OCI-LY7 (cell line): Measurements from ENCODE around the gene PHACTR3. TPM values are rescaled to one million over a fixed set of nuclear protein-coding genes. Genes with fewer than 3 reads are reported as not detected.

Experiments
- BruUV-seq: library from RNA; stranded (reverse); fragments of 400-500 nt; replicated peaks from 2 replicates; lab custom pipeline; 2021; lab: Mats Ljungman, UMichigan
- CTCF ChIA-PET: fragments of 300-600 bp; sonication (Branson Sonifier 250); formaldehyde crosslinking; loops from one replicate; lab custom pipeline; 2022; ENCODE audit warnings: antibody characterized with exemption; ENCODE audit not compliant: unreplicated experiment; lab: Charles Lee
- POLR2A ChIA-PET: fragments of 300-600 bp; sonication (Branson Sonifier 250); formaldehyde crosslinking; loops from one replicate; lab custom pipeline; 2022; ENCODE audit warnings: antibody characterized with exemption; lab: Charles Lee
- DNase-seq: peaks from one replicate; pipeline ENCODE4 v3.0.0-alpha.2; 2015; ENCODE audit warnings: low spot score
- H2AFZ ChIP-seq: fragments of 200-600 bp; sonication (generic), shearing (Covaris generic); 2 replicates; pipeline ENCODE4 v1.6.1; 2014; ENCODE audit warnings: mild to moderate bottlenecking, antibody characterized with exemption, low read length, moderate library complexity
- H3K27ac ChIP-seq: fragments of 200-600 bp; sonication (generic); 2 replicates; pipeline ENCODE4 v1.5.1; 2014; ENCODE audit warnings: mixed run types, low read depth, mild to moderate bottlenecking, moderate library complexity, low read length, inconsistent platforms; ENCODE audit not compliant: poor library complexity, severe bottlenecking
- H3K36me3 ChIP-seq: fragments of 200-600 bp; sonication (generic); 2 replicates; pipeline ENCODE4 v1.6.1; 2014; ENCODE audit warnings: mild to moderate bottlenecking, antibody characterized with exemption, low read length, moderate library complexity, mixed read lengths; ENCODE audit not compliant: insufficient read depth
- H3K4me1 ChIP-seq: fragments of 200-600 bp; sonication (generic); 2 replicates; pipeline ENCODE4 v1.5.1; 2014; ENCODE audit warnings: mild to moderate bottlenecking, low read length; ENCODE audit not compliant: insufficient read depth, poor library complexity, severe bottlenecking
- H3K4me2 ChIP-seq: fragments of 200-600 bp; sonication (generic); 2 replicates; pipeline ENCODE4 v1.6.1; 2014; ENCODE audit warnings: mild to moderate bottlenecking, low read length
- H3K4me3 ChIP-seq: fragments of 200-600 bp; sonication (generic); 2 replicates; pipeline ENCODE4 v1.5.1; 2014; ENCODE audit warnings: mild to moderate bottlenecking, low read depth, low read length; ENCODE audit not compliant: poor library complexity, severe bottlenecking
- H3K79me2 ChIP-seq: fragments of 200-600 bp; sonication (generic); 2 replicates; pipeline ENCODE4 v1.6.1; 2016; ENCODE audit warnings: low read depth, mild to moderate bottlenecking, low read length, moderate library complexity, mixed read lengths; ENCODE audit not compliant: insufficient read depth
- H3K9me2 ChIP-seq: fragments of 200-600 bp; sonication (generic); 2 replicates; pipeline ENCODE4 v1.6.1; 2016; ENCODE audit warnings: mild to moderate bottlenecking, low read length, mixed read lengths; ENCODE audit not compliant: insufficient read depth
- H3K9me3 ChIP-seq: fragments of 200-600 bp; sonication (generic); 2 replicates; pipeline ENCODE4 v1.6.1; 2014; ENCODE audit warnings: mild to moderate bottlenecking, mixed run types, low read length, mixed read lengths
- H4K20me1 ChIP-seq: fragments of 200-600 bp; sonication (generic); 2 replicates; pipeline ENCODE4 v1.6.1; 2014; ENCODE audit warnings: mild to moderate bottlenecking, antibody characterized with exemption, low read length, moderate library complexity, mixed read lengths; ENCODE audit not compliant: insufficient read depth
- CTCF ChIP-seq: fragments of 200-600 bp; sonication (generic); conservative IDR thresholded peaks from 2 replicates; pipeline ENCODE4 v1.5.1; 2014; ENCODE audit warnings: mild to moderate bottlenecking, antibody characterized with exemption, low read length, moderate library complexity, mixed read lengths
- EZH2phosphoT487 ChIP-seq: fragments of 200-600 bp; sonication (generic); IDR thresholded peaks from 2 replicates; pipeline ENCODE4 v1.6.1; 2018; ENCODE audit warnings: low read depth, borderline replicate concordance, mild to moderate bottlenecking, mixed run types, antibody characterized with exemption, low read length, moderate library complexity, mixed read lengths
- intact Hi-C: fragments of 100-400 bp; cut with micrococcal nuclease; formaldehyde crosslinking; loops from one replicate; pipeline ENCODE4 v1.10.0; 2022; ENCODE audit not compliant: unreplicated experiment
- small RNA-seq: library from RNA; depleted of rRNA; stranded (forward); fragments of <200 nt; gene quantifications from one replicate; pipeline ENCODE3, GENCODE V24; 2014
- total RNA-seq, 2 experiments: library from RNA; depleted of rRNA in 1 of 2; stranded (reverse); fragments of >200 nt in 1 of 2; shearing (Covaris generic) in 1 of 2; gene quantifications; 2 replicates each; pipeline ENCODE4 v1.2.3, GENCODE V29; 2014 to 2022

Gene PHACTR3
- total RNA-seq, 2 experiments from 2014 or later, result 0.32 TPM; not detected in 1

- CTCF ChIA-PET, result no interaction called here
- Histone ChIP-seq H3K4me3 (no peak overlapping the region), H3K4me2 (no peak overlapping the region), H3K27ac (no peak overlapping the region), H2AFZ (no peak overlapping the region), H3K9me2 (no peaks in the 10 kb centered on the region), H4K20me1 (no peaks in the 10 kb centered on the region), H3K36me3 (no peaks in the 10 kb centered on the region), H3K79me2 (no peaks in the 10 kb centered on the region), H3K9me3 (no peaks in the 10 kb centered on the region), H3K4me1 (no peaks in the 10 kb centered on the region)
- no peak for DNase-seq
- POLR2A ChIA-PET, result no interaction called here
- TF ChIP-seq CTCF (no peak), EZH2phosphoT487 (no peak)
- intact Hi-C loops, result no loop called here
- no TSS peak for BruUV-seq
These were observed 287.2 kb downstream of the PHACTR3 start for GRCh38 chr20:59891581-59891980.

GRCh38 chr20:59895908-59896307, 291.6 kb downstream of the PHACTR3 start:
- Histone ChIP-seq H3K27ac (no peak overlapping the region), H3K36me3 (no peaks in the 10 kb centered on the region), H3K4me2 (no peak overlapping the region), H2AFZ (no peak overlapping the region), H4K20me1 (no peaks in the 10 kb centered on the region), H3K9me2 (no peaks in the 10 kb centered on the region), H3K4me3 (no peak overlapping the region), H3K4me1 (no peaks in the 10 kb centered on the region), H3K79me2 (no peaks in the 10 kb centered on the region), H3K9me3 (no peaks in the 10 kb centered on the region)
- ChIA-PET POLR2A (no interaction called here), CTCF (no interaction called here)
- intact Hi-C loops, result no loop called here
- BruUV-seq, result no TSS peak
- TF ChIP-seq CTCF (no peak), EZH2phosphoT487 (no peak)
- DNase-seq, result no peak

Small RNA genes lying within 50 kb of the gene (small RNA-seq; reads per million reads assigned to genes)
- 0.26 reads per million for gene RNU7-141P
